Peyer's patch (tissue), 4 donors: ENCODE results near the gene F2RL2.

Source experiments
- POLR2A ChIP-seq, 2 donors: fragments of 450-650 bp; IDR thresholded peaks; one replicate each; pipeline ENCODE4 v1.5.1; 2017; ENCODE audit warnings: antibody characterized with exemption in 2 of 2, mild to moderate bottlenecking in 2 of 2, moderate library complexity in 2 of 2
- TF ChIP-seq, protein P1 (sequence below), 6 experiments: fragments of 450-650 bp in 4 of 6; fragments of 200-600 bp in 2 of 6; sonication (generic) in 1 of 6; IDR thresholded peaks; one replicate each; pipeline ENCODE4 v1.5.1; 2017 to 2019; ENCODE audit warnings: antibody characterized with exemption in 6 of 6, mild to moderate bottlenecking in 3 of 6, moderate library complexity in 1 of 6

DNA sequence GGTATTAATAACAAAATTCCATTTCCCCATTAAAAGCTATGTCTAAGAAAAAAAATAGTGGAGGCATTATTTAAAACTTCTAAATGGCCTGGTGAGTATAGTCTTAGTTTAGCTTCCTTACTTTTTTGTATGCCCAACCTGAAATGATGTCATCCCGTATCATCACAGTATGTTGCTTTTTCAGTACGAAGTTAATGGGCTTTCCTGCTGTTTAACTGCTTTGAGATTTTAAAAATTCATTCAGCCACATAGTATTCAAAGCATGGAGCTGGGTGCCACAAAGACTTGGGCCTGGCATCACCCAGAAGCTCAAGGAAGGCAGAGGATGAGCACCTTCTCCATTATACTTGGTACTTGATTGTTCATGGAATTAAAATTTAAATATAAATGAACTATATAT, 7.4 kb downstream of the F2RL2 start:
- TF ChIP-seq, protein P1, sequence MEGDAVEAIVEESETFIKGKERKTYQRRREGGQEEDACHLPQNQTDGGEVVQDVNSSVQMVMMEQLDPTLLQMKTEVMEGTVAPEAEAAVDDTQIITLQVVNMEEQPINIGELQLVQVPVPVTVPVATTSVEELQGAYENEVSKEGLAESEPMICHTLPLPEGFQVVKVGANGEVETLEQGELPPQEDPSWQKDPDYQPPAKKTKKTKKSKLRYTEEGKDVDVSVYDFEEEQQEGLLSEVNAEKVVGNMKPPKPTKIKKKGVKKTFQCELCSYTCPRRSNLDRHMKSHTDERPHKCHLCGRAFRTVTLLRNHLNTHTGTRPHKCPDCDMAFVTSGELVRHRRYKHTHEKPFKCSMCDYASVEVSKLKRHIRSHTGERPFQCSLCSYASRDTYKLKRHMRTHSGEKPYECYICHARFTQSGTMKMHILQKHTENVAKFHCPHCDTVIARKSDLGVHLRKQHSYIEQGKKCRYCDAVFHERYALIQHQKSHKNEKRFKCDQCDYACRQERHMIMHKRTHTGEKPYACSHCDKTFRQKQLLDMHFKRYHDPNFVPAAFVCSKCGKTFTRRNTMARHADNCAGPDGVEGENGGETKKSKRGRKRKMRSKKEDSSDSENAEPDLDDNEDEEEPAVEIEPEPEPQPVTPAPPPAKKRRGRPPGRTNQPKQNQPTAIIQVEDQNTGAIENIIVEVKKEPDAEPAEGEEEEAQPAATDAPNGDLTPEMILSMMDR (IDR thresholded peaks at IDR 0.05), result no peak
- TF ChIP-seq POLR2A (IDR thresholded peaks at IDR 0.05), result no peak
